ENCODE results near the gene ATP5MC2. TPM values are rescaled to one million over a fixed set of nuclear protein-coding genes. Genes with fewer than 3 reads are reported as not detected.

ATP5MC2 gene
- total RNA-seq, 4 donors from 2014 or later: 428 to 714 (median 580) TPM

GRCh38 chr12:53710091-53710490 lies 34.2 kb upstream of the ATP5MC2 start:
- DNase-seq (no peak), ATAC-seq (no peak)
- H3K27ac ChIP-seq: no peak overlapping the region
- no peak for TF ChIP-seq POLR2A (IDR thresholded peaks at IDR 0.05)
- no peak for TF ChIP-seq CTCF (IDR thresholded peaks at IDR 0.05 in 4 of 5, conservative IDR thresholded peaks at IDR 0.05 in 1 of 5)
- peaks cover 0 to 37% of the 10 kb centered on the region in 2 donors for H3K36me3 ChIP-seq
- H3K27me3 ChIP-seq: peaks cover 9 to 19% (median 13%) of the 10 kb centered on the region in 3 donors
- no peaks in the 10 kb centered on the region for H3K9me3 ChIP-seq
- intact Hi-C loops (cut with DNase I; ENCODE audit: low total_unique reads): no loop called here
- in situ Hi-C loops (cut with MboI; ENCODE audit: low sequenced_read_pairs in 4 of 4): no loop called here
- H3K4me1 ChIP-seq: no peaks in the 10 kb centered on the region
- no peak overlapping the region for H3K4me3 ChIP-seq

GRCh38 chr12:53709671-53710070 lies 33.8 kb upstream of the ATP5MC2 start:
- peaks cover 9 to 19% (median 13%) of the 10 kb centered on the region in 3 donors for H3K27me3 ChIP-seq
- H3K27ac ChIP-seq: no peak overlapping the region
- TF ChIP-seq POLR2A (IDR thresholded peaks at IDR 0.05): no peak
- TF ChIP-seq CTCF (IDR thresholded peaks at IDR 0.05 in 4 of 5, conservative IDR thresholded peaks at IDR 0.05 in 1 of 5): no peak
- H3K4me1 ChIP-seq: no peaks in the 10 kb centered on the region
- no peak for DNase-seq
- peaks cover 0 to 33% of the 10 kb centered on the region in 2 donors for H3K36me3 ChIP-seq
- intact Hi-C loops (cut with DNase I; ENCODE audit: low total_unique reads) (no loop called here), in situ Hi-C loops (cut with MboI; ENCODE audit: low sequenced_read_pairs in 4 of 4) (no loop called here)
- no peak for ATAC-seq
- no peak overlapping the region for H3K4me3 ChIP-seq
- no peaks in the 10 kb centered on the region for H3K9me3 ChIP-seq

- intact Hi-C loops (cut with DNase I; ENCODE audit: low total_unique reads): no loop called here
- Histone ChIP-seq H3K27ac (no peak overlapping the region), H3K4me3 (no peak overlapping the region), H3K27me3 (peaks cover 9 to 29% (median 13%) of the 10 kb centered on the region in 3 donors), H3K4me1 (no peaks in the 10 kb centered on the region), H3K9me3 (no peaks in the 10 kb centered on the region), H3K36me3 (no peaks in the 10 kb centered on the region)
- ATAC-seq: no peak
- in situ Hi-C loops (cut with MboI; ENCODE audit: low sequenced_read_pairs in 4 of 4): no loop called here
- DNase-seq: no peak
- TF ChIP-seq POLR2A (IDR thresholded peaks at IDR 0.05) (no peak), CTCF (IDR thresholded peaks at IDR 0.05 in 4 of 5, conservative IDR thresholded peaks at IDR 0.05 in 1 of 5) (no peak)
These were observed 30.2 kb upstream of the ATP5MC2 start for GRCh38 chr12:53706080-53706479.

GRCh38 chr12:53703756-53704155 lies 27.9 kb upstream of the ATP5MC2 start:
- TF ChIP-seq CTCF (IDR thresholded peaks at IDR 0.05 in 4 of 5, conservative IDR thresholded peaks at IDR 0.05 in 1 of 5) (no peak), POLR2A (IDR thresholded peaks at IDR 0.05) (no peak)
- intact Hi-C loops (cut with DNase I; ENCODE audit: low total_unique reads): no loop called here
- Histone ChIP-seq H3K27me3 (peaks cover 9 to 31% (median 13%) of the 10 kb centered on the region in 3 donors), H3K27ac (no peak overlapping the region), H3K4me1 (no peaks in the 10 kb centered on the region), H3K4me3 (no peak overlapping the region), H3K36me3 (no peaks in the 10 kb centered on the region), H3K9me3 (no peaks in the 10 kb centered on the region)
- in situ Hi-C loops (cut with MboI; ENCODE audit: low sequenced_read_pairs in 4 of 4): loop anchor here (5.0 kb wide), 1 partner anchor 39 kb away; no protein-coding TSS in a partner anchor
- DNase-seq (no peak), ATAC-seq (no peak)

Measured in gastrocnemius medialis (tissue), 4 donors.